HG03565 (cell line): ENCODE data around the gene COL27A1.

Source experiments
- ATAC-seq: cut with Tn5 transposase; IDR thresholded peaks from one replicate; pipeline ENCODE4 v1.9.1; 2021; ENCODE audit warnings: mild to moderate bottlenecking, moderate library complexity; ENCODE audit not compliant: unreplicated experiment

COL27A1 gene

DNA sequence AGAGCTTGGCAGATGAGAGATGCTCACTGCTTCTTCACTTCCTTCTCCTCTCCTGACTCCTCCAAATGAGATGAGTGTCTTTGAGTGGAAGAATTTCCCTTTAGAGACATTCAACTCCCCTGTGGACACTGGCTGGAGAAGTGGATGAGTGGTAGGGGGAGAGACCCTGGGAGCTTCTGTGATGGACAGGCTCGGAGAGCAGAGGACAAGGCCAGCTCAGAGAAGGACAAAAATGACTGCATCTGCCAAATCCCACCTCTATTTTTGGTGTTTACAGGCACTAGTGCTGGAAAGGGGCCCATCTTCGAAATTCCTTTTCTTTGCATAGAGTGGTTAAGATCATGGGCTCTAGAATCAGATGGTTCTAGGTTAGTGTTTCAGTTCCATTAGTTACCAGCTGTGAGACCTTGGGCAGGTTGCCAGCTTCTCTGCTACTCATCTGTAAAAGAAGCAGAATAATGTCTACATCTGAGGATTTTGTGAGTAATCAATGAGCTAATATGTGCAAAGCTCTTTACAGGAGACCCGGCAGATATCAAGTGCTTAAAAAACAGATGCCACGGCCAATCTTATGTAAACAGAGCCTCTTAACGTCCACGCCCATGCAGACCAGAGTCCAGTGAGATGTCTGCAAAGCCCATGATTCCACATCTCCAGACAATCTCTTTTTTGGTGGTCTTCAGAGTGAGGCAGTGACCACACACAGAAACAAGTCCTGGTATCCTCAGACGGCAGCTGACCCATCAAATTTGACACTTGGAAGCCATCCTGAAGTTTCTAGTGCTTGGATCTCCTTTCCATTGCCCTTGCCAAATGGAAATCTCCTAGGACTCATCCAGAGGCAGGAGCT, 13.6 kb upstream of the COL27A1 start:
- no peak for ATAC-seq

DNA sequence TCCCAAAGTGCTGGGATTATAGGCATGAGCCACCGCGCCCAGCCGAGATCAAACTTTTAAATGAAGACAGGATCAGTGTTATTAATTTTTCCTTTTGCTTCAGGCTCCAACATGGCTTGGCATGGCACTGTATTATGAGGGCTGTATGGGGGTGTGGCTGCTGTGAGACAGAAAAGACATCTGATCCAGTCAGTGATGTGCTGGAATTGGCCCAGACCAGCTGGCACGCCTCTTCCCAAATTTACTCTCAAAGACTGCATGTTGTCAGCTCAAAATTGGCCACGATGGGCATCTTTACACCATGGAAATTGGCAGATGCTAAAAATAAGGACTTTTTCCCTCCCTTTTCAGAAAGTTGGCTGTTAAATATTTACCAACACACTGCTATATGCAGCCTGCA, 12.1 kb upstream of the COL27A1 start:
- no peak for ATAC-seq

DNA sequence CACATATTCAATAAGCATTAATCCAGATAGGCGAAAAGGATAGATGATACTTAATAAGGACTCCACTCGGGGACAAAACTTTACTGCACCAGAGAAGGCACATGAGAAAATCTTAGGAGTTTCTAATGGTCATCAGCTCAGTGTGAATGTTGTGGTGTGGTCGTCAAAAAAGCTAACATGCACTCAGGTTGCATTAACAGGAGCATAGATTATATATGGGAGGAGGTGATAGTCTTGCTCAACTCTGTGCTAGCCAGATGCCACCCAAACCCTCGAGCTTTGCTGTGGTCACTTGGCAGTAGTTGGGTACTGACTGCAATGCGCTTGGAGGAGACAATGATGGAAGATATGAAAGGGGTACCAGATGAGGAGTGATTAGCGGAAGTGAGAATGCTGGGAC, 8.6 kb upstream of the COL27A1 start:
- ATAC-seq: no peak

DNA sequence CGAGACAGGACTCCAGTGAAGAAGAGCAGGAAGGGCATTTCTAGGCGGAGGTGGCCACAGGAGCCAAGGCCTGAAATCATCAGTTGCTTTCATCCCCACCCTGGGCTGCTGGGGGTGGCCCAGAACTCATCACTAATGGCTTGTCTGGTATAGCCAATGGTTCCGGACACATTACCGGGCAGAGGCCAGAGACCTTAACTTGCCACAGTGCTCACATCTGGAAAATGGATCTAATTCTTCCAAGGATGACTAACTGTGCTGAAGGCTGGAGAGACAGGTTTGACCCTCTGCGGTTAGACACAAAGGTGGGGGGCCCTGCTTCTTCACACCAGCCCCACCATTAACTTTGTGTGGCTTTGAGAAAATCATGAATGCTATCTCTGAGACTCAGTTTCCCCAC, 6.2 kb upstream of the COL27A1 start:
- ATAC-seq: no peak

DNA sequence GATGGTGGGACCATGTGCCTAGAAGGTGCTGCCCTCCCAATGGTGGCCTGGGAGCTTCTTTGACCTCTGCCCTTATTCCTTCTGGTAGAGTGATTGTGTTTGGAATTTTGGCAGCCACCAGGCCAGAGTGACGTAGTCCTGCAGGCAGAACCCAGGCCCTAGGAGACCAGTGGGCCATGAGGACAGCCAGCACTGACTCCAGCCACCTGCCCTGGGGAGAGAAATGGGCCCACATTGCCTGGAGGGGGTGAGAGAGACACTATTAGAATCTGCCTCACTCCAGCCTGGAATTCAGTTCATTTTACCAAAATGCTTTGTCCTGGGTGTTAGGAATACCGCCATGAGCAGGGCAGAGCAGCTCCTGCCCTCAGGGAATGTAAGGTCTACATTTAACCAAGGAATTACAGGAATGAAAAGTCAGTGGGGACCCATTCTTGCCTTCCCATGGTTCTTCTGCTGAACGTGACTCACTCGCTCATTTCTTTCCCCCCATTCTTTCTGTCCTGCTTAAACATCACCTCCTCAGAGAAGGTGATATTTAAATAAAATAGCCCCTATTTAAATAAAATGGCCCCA, 5.5 kb upstream of the COL27A1 start:
- no peak for ATAC-seq

DNA sequence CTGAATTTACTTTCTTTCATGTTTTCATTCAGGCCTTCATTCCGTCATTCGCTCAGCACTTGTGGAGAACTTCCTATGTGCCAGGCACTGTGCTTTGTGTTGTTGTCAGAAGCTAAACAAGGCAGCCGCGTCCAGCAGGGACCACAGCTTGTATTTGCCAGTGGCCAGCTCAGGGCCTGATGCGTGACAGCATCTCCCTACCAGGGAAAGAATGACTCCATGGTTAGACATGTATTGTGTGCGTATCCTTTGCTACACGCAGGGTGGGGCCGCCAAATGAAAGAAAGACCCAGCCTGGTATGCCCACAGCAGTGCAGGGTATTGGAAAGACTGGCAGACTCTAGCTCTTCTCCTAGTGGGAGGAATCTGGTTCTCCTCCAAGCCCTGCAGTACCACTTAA, 4.7 kb upstream of the COL27A1 start:
- ATAC-seq: no peak

DNA sequence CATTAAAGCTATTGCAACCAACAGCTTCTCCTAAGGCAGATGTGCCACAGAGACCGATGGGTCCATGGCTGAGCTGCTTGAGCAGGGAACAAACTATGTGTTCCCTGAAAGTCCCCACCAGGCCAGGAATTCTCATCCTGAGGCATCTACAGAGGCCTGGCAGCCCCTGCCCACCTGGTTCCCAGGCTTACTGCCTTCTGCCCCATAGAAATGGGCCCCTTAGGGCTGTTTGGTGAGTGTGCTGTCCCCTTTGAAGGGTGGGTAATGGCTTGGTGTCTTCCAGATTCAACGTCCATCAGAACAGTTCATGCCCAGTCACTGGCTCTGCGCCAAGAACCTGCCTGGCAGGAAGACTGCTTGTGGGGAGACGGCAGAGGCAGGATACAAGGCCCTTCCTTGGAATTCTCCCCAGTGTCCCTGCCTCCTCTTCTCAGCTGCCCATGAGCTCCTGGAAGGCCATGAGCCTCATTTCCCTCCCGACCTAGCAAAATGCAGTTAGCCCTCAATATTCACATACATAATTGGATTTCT, 3.8 kb upstream of the COL27A1 start:
- no peak for ATAC-seq

DNA sequence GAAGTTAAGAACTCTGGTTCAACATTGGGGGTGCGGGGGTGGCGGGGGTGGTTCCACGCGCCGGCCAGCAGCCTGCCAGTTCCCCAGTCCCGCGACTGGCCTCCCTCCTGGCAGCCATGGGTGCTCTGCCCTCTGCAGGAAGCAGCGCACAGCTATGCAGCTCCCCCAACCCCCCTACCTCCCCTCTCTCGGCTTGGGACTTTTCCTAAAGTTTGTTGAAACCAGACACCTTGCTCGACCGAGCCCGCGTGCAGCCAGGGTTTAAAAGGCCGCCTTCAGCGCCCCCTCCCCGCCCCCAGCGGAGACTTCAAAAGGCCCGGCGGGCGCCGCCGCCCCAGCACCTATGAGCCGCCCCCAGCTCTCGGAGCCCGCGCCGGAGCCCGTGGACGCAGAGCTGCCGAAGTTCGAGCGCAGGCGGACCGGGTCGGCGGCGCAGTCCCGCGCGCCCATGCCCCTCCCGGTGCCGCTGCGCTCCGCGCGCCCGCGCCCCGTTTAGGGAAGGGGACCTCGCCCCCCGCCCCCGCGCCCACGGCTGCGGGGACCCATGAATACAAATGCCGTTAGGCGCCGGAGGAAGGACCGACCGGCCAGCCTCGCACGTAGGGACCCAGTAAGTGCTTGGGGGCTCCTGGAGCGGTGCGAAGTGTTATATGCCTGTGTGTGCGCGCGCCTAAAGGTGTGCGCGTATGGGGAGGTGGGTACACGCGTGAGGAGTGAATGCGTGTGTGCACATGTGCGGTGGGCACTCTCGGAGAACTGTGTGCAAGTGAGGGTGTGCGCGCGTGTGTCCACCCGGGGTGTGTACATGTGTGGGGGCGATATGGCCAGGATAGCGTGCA, 1.4 kb upstream of the COL27A1 start:
- ATAC-seq: no peak

DNA sequence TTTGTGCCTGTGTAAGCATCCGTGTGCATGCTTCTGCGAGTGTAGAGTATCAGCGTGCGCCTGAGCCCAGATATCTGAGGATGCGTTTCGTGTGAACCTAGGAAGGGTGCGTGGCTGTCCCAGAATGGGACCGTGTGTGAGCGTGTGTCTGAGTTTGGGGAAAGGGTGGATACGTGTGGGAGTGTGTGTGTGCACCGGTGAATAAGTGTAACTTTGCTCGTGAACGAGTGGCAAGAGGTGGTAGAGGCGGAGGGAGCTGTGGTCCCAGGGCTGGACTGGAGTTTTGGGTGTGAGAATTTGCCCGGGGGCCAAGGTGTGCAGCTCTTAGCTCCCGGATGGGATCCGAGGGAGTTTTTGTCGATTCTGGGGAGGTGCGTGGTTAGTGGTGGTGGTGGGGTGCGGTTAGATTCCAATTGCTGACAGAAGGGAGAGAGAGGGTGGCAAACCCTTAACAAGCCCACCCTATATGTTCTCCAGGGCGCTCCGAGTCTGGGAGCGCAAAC, 686 bp upstream of the COL27A1 start:
- no peak for ATAC-seq

DNA sequence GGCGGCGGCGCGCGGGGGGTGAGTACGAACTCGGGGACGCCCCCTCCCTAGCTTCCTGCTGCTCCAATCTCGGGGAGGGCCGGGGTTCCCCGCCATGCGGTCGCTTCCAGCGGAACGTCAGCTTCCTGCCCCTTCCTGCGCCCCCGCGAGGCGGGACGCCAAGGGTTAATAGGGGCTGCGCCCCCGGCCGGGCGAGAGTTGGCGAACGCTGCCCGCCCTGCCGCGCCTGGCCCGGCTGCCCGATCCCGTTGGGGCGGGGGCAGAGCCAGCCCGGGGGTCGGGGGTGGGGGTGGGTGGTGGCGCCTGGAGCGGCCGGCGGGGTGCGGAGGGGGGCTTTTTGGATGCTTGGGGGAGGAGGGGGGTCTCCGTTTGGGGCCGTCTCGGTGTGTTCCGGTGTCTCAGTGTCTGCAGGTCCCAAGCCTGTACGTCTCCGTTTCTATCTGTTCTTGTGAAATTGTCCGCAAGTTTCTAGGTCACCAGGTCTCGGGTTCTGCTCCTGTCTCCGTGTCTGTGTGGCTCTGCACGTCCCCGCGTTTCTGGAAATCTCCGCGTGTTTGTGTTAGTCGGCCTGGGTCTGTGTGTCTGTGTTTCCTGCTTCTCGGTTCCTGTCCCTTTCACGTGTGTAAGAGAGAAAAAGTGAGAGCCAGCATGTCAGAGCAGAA, 789 bp downstream of the COL27A1 start:
- no peak for ATAC-seq

DNA sequence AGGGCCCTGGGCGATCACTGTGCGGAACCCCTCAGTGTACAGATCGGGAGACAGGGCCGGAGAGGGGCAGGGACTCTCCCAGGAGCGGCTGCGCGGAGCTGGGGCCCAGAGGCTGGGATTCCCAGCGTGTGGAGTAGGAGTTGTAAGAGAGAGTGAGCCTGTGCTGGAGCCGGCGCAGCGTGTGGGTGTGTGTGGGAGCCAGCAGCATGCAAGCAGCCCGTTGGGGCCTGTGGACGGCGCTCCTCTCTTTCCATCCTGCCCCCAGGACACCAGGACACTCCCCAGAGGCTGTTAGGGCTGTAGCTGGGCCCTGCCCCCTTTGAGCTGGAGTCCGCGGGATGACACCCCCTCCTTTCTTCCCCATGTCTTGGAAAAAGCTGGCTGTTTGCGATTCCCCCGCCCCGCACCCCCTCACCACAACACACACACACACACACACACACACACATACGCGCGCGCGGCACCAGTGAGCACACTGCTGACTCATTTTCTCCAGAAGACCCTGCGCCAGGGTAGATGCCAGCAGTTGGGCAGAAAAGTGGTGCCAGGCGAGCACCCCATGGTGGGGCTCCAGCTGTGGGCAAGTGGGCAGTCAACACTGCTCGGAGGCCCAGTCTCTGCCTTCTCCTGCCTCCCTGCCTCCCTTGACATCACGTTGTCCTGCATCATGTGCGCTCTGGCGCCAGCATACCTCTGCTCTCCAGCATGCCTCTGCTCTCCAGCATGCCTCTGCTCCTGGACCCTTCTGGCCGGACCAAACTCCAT, 1.5 kb downstream of the COL27A1 start:
- no peak for ATAC-seq

DNA sequence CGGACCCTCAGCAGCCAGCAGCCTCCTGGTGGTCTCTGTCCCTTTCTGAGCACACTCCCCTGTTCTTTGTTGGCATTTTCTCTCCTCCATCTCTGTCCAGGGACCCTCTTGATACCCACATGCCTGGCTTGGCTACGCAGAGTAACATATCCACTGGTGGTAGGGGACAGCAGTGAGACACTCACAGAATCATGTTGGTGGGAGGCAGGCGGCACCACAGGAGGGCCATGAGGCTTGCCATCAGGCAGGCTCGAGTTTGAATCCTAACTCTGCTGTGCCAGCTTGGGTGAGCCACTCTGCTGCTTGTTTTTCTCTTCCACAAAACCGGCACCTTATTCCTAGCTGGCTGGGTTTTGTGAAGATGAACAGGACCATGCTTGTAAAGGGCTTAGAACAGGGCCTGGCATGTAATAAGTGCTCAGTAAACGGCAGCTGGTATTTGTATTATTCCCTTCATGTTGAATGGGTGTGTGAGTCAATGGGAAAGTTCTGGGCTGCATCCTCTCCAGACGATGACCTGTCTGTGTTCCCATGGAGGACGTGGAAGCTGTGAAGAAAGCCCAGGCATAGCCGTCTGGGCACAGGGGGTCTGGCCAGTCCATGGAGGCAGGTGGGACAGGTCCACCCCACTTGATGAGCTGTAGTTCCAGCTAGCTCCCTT, 2.3 kb downstream of the COL27A1 start:
- no peak for ATAC-seq

DNA sequence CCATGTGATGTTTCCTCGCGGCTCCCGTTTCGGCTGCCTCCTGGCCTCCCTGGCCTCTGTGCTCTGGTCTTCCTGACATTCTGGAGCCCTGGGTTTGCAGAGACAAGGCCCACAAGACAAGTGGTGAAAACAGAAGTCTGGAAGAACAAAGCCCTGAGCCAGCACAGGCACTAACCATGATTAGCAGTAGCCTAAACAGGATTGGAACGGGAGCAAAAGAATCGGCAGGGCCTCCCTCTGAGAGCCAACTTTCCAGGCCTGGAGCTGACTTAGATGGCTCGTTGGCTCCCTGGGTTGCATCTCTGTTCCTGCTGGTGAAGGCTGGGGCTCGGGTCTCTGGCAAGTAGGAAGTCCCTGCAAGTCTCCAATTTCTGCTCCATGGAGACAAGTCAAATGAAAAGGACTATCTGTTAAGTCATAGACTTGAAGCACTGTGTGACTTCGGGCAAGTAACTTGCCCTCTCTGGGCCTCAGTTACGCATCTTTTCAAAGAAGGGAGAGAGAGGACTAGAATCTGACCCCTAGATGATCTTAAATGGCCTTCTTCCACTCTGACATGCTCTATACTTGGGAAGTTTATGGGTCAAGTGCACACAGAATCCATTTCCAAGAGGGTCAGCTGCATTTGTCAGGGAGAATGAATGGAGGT, 3.3 kb downstream of the COL27A1 start:
- no peak for ATAC-seq

DNA sequence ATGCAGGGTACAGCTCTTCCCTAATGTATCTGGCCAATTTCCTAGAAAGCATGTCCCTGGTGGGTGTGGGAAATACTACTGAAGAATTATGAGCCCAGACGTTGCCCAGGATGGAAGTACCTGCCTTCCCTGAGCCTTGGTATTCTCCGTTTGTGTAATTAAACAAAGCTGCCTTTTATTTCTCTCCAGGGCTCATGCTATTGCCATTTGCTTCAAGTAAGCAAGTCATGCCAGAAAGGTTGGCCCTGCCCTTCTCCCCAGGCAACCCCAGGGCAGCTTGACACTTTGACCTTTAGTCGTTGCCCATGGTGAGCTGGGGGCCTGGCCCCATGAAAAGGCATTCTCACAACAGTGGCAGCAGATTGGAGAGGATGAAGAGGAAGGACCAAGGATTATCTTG, 4.4 kb downstream of the COL27A1 start:
- no peak for ATAC-seq

DNA sequence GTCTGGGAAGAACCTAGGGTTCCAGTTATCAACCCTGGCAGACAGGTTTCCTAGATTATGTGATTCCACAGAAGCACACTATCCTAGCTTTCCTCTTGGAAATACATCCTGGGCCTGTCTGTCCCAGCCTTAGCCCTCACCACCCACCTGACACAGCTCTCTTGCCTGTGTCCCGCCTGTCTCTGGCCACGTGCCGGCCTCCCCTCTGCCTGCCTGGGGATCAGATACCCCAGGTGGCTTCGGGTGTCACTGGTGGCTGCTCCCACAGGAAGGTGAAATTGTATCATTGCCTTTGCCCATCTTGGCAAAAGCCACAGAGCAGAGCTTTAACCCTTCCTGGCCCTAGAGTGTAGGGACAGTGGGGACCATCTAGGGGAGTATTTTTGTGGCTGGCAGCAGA, 6.2 kb downstream of the COL27A1 start:
- ATAC-seq: no peak

DNA sequence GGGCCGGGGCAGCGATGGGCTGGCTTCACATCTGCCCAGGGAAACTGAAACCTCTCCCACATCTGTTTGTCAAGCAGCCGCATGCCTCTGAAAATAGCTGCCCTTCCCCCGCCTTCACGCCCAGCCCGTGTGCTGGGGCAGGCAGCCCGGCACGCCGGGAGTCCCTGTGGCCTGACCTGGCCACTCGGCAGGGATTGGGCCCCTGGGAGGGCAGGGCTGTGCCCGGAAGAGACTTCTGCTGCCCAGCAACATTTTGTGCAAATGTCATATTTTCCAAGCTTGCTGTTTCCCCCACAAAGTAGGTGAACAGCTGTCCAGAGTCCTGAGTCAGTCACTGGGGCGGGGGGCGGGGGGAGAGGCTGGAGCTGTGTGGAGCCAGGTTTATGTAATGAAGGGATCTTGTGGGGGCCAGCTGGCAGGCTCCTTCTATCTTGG, 8.2 kb downstream of the COL27A1 start:
- ATAC-seq: no peak

DNA sequence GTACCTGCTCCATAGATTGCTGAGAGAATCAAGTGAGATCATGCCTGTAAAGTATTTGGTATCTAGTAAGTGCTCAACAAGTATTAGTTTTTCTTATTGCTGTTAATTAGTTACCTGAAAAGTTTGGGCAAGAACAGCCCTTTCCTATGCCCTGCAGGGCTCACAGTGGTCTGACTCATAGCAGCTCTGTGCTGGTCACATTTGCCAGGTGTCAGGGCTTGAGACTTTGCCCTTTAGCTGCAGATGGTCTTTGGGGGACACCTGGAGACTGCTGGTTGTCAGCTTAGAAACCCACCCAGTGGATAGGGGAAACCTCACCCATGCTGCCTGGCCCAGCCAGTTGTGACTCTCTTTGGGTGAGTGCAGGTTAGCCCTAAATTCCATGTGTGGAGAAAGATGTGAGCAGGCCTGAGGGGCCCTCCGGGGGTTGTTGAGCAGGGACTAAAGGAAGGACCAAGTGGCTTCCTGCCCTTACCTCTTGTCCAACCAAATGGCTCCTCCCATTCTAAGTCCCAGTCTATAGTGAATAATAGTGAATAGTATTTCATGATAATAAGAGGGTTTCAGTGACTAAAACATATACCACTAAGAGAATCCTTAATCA, 9.0 kb downstream of the COL27A1 start:
- no peak for ATAC-seq

DNA sequence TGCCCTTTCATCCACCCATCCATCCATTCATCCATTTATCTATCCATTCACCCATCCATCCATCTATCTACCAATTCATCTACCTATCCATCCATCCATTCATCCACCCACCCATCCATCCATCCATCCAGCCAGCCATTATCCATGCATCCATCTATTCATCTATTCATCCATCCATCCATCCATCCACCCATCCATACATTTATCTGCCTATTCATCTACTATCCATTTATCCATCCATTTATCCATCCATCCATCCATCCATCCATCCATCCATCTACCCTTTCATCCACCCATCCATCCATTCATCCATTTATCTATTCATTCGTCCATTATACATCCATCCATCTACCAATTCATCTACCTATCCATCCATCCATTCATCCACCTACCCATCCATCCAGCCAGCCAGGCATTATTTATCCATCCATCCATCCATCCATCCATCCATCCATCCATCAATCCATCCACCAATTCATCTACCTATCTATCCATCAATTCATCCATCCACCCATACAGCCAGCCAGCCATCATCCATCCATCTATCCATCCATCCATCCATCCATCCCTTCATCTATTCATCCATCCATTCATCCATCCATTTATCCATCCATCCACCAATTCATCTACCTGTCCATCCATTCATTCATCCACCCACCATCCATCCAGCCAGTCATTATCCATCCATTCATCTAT, 10.2 kb downstream of the COL27A1 start:
- no peak for ATAC-seq
